ENCODE measurements around the gene PDE8B. TPM values are rescaled to one million over a fixed set of nuclear protein-coding genes. Genes with fewer than 3 reads are reported as not detected.

The PDE8B gene
- total and polyA plus RNA-seq, 2 donors (not counting 1 experiment from before 2014, with no cell fraction given): 0.07 TPM; not detected in 1

Other genes starting within 250 kb of the PDE8B start
- gene AGGF1, start 180.3 kb upstream of the PDE8B start, total RNA-seq: 25.6 and 26.2 TPM in 2 replicates
- gene AGGF1, start 180.3 kb upstream of the PDE8B start, polyA plus RNA-seq: 9.3 and 11.6 TPM in 2 replicates
- 1.2 and 1.6 TPM in 2 replicates for gene ZBED3, start 123.4 kb upstream of the PDE8B start, total RNA-seq
- gene ZBED3, start 123.4 kb upstream of the PDE8B start, polyA plus RNA-seq: 0.30 and 0.69 TPM in 2 replicates